ENCODE results near the gene FIBCD1. TPM values are rescaled to one million over a fixed set of nuclear protein-coding genes. Genes with fewer than 3 reads are reported as not detected.

Gene FIBCD1
- total RNA-seq, 1 experiment from 2014 or later: 7.1 TPM

- H3K4me1 Mint-ChIP-seq: peaks cover 8 to 23% of the 10 kb centered on the region in 2 experiments; a peak in 3 of 4 replicates
- H3K79me2 ChIP-seq (ENCODE audit: insufficient read depth, low read length): peaks cover 2% of the 10 kb centered on the region
- H3K9ac ChIP-seq (ENCODE audit: extremely low read depth, insufficient read length, low read length): no peak overlapping the region
- H3K4me3 Mint-ChIP-seq: no peak overlapping the region
- H3K27ac Mint-ChIP-seq: peak overlapping the region in 2 of 3 experiments; percentile 81 to 88; a peak in 5 of 7 replicates
- no peak for DNase-seq
- H3K27ac ChIP-seq (ENCODE audit: insufficient read length, low read depth, low read length): no peak overlapping the region
- peaks cover 13 to 55% (median 51%) of the 10 kb centered on the region in 3 experiments; a peak in 6 of 7 replicates for H3K36me3 Mint-ChIP-seq (ENCODE audit: insufficient read depth in 1 of 3, low read depth in 3 of 3)
- no peak overlapping the region for H3K4ac ChIP-seq (ENCODE audit: low read depth, low read length)
- no peak overlapping the region for H2BK120ac ChIP-seq (ENCODE audit: low read depth, low read length, poor library complexity, severe bottlenecking)
- H2AK5ac ChIP-seq (ENCODE audit: insufficient read length, low read length): no peak overlapping the region
- H3K23me2 ChIP-seq (ENCODE audit: insufficient read length, low read depth, low read length, poor library complexity, severe bottlenecking): no peaks in the 10 kb centered on the region
- no peak overlapping the region for H2BK5ac ChIP-seq (ENCODE audit: insufficient read length, low read length)
- H3K4me1 ChIP-seq (ENCODE audit: insufficient read depth, low read length): 0 out of 2 replicates have a peak, but pooled peaks cover 2% of the 10 kb centered on the region
- no peaks in the 10 kb centered on the region for H3K9me3 ChIP-seq (ENCODE audit: control insufficient read depth, low read depth, low read length)
- no peaks in the 10 kb centered on the region for H4K20me1 ChIP-seq (ENCODE audit: control insufficient read depth, insufficient read depth, insufficient read length)
- H3K27me3 Mint-ChIP-seq (ENCODE audit: low read depth): no peaks in the 10 kb centered on the region
- no peak overlapping the region for H3T11ph ChIP-seq (ENCODE audit: low read length)
- TF ChIP-seq CTCF (conservative IDR thresholded peaks at IDR 0.05): no peak
- H2BK15ac ChIP-seq (ENCODE audit: low read depth, low read length): no peak overlapping the region
- H4K91ac ChIP-seq (ENCODE audit: insufficient read length, low read depth, low read length): no peak overlapping the region
- H3K27me3 ChIP-seq (ENCODE audit: insufficient read depth, low read length): no peaks in the 10 kb centered on the region
- no peak overlapping the region for H3K56ac ChIP-seq (ENCODE audit: insufficient read length, low read depth, low read length)
- no peak overlapping the region for H3K18ac ChIP-seq (ENCODE audit: insufficient read length, low read depth, low read length)
- WGBS (ENCODE audit: extremely low coverage, insufficient read length, low lambda C conversion rate): no CpG with 5 or more reads among the region's 20 CpGs
- H3K79me1 ChIP-seq (ENCODE audit: insufficient read depth, low read depth, low read length, poor library complexity, severe bottlenecking): no peaks in the 10 kb centered on the region
- no peak overlapping the region for H3K14ac ChIP-seq (ENCODE audit: insufficient read depth, low read length)
- no peak overlapping the region for H3K23ac ChIP-seq (ENCODE audit: insufficient read length, low read depth, low read length)
- no peak overlapping the region for H4K8ac ChIP-seq (replicated peaks; ENCODE audit: insufficient read length, low read depth, low read length)
- H3K9me3 Mint-ChIP-seq: no peaks in the 10 kb centered on the region
- H4K5ac ChIP-seq (ENCODE audit: insufficient read length, low read depth, low read length): no peak overlapping the region
- H2AFZ ChIP-seq (ENCODE audit: low read length): no peak overlapping the region
- no peak overlapping the region for H2BK20ac ChIP-seq (ENCODE audit: low read depth, low read length, poor library complexity, severe bottlenecking)
- H2BK12ac ChIP-seq (ENCODE audit: insufficient read length, low read depth, low read length): no peak overlapping the region
- no peak overlapping the region for H3K4me2 ChIP-seq (ENCODE audit: insufficient read depth, insufficient read length, low read length)
Measured at GRCh38 chr9:130858739-130859705, 80.0 kb downstream of the FIBCD1 start.

All from H9 (cell line).